ENCODE results near the gene PIP4K2A. TPM values are rescaled to one million over a fixed set of nuclear protein-coding genes. Genes with fewer than 3 reads are reported as not detected.

PIP4K2A gene
- total and polyA plus RNA-seq, 2 of the 13 experiments (the other 11 are each of a cell fraction or from before 2014, with no cell fraction given), result 9.1 to 22.6 TPM

GRCh38 chr10:22617051-22617450 lies 97.3 kb downstream of the PIP4K2A start (continued):
- TF ChIP-seq ZBTB40 (IDR thresholded peaks at IDR 0.05) (no peak), ZBTB40 (CRISPR knock-in tag; IDR thresholded peaks at IDR 0.05) (no peak), ATAD3A (CRISPR knock-in tag; IDR thresholded peaks at IDR 0.05) (no peak), ERF (CRISPR knock-in tag; IDR thresholded peaks at IDR 0.05) (no peak), NFE2L1 (CRISPR knock-in tag; IDR thresholded peaks at IDR 0.05; ENCODE audit: borderline replicate concordance) (no peak), MXD3 (CRISPR knock-in tag; IDR thresholded peaks at IDR 0.05) (no peak), ZNF225 (CRISPR knock-in tag; IDR thresholded peaks at IDR 0.05) (no peak)
